ENCODE results near the gene CX3CR1. TPM values are rescaled to one million over a fixed set of nuclear protein-coding genes. Genes with fewer than 3 reads are reported as not detected.

CX3CR1 gene
- total and polyA plus RNA-seq, 2 donors: 0.24 to 5.6 TPM

DNA sequence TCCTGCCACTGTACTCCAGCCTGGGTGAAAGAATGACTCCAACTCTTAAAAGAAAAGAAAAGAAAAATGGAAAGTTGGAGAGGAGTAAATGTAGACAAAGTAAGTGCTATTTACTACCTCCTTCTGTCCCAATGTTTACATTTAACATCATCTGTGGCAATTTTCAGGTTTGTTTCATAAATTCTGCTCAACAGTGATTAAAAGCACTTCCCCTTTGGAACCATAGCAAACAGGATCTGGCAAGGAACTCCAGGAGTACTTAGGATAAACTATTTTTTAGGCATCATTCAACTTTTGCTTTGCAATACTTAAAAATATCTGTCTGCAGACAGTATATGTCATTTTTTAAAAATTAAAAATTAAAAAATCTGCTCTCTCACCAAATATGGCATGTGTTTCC lies 5.5 kb upstream of the CX3CR1 start:
- H3K36me3 ChIP-seq (ENCODE audit: insufficient read depth): no peaks in the 10 kb centered on the region
- H3K27ac ChIP-seq (ENCODE audit: low read depth): no peak overlapping the region
- H3K4me1 ChIP-seq (ENCODE audit: insufficient read depth): no peaks in the 10 kb centered on the region
- no peak overlapping the region for H3K4me3 ChIP-seq (ENCODE audit: low read depth, low read length)
- no peak for DNase-seq (ENCODE audit: extremely low spot score)

DNA sequence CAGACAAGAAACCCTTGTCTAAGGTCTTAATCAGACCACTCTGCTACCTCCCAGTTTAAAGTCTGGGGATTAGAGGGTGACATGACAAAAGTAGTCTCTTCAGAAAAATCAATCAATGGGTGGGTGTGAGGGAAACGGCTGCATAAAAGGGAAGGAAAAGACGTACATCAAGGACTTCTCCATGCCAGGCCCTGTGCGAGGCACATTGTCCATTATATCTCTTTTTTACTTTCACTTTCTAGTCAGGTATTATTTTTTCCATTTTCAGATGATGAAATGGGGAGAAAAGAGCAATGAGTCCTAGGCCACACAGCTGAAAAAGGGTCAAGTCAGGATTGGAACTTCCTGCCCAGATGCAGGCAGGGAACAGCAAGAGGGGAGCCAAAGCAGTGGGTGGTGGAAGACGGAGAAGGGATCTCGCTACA lies 4.6 kb upstream of the CX3CR1 start:
- Histone ChIP-seq H3K27ac (ENCODE audit: low read depth) (no peak overlapping the region), H3K36me3 (ENCODE audit: insufficient read depth) (no peaks in the 10 kb centered on the region), H3K4me1 (ENCODE audit: insufficient read depth) (no peaks in the 10 kb centered on the region), H3K4me3 (ENCODE audit: low read depth, low read length) (no peak overlapping the region)
- 64% methylated on average over 5 of the region's 5 CpGs for WGBS
- no peak for DNase-seq (ENCODE audit: extremely low spot score)

DNA sequence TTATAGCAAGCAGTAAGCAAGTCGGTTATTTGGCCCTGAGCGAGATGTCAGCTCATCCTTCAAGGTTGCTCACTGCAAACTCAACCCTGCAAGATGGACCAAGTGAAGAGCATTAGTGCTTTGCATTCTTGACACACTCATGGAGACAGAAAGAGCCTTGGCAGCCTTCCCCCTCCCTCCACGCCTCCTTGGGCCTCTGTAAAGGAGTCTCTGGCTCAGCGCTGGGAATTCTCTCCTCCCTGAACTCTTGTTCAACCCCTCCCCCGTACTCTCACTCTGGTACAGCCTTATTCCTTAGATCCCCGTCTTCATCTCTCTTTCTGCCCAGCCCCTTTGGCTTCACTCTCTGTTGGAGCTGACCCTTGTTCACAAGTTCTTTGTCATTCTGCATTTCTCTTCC lies 2.2 kb upstream of the CX3CR1 start:
- WGBS: 59% methylated on average over 6 of the region's 6 CpGs
- Histone ChIP-seq H3K4me1 (ENCODE audit: insufficient read depth) (no peaks in the 10 kb centered on the region), H3K36me3 (ENCODE audit: insufficient read depth) (no peaks in the 10 kb centered on the region), H3K27ac (ENCODE audit: low read depth) (no peak overlapping the region), H3K4me3 (ENCODE audit: low read depth, low read length) (no peak overlapping the region)
- no peak for DNase-seq (ENCODE audit: extremely low spot score)

DNA sequence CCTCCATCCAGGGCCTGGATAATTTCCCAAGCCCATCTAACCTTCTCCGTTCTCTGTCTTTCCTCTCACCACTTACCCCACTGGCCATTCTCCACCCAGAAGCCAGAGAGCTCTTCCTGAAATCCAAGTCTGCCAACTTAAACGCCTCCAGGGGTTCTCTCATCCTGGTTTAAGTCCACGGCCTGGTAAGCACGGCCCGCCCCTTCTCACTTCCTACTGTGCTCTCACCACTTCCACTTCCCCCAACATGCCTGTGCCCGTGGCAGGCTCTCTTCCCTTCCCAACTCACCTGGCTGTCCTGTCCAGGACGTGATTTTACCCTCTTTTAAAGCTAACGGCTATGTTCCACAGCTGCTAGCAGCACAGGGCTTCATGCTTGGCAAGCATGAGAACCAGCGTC lies 1.7 kb upstream of the CX3CR1 start:
- H3K4me3 ChIP-seq (ENCODE audit: low read depth, low read length): no peak overlapping the region
- H3K4me1 ChIP-seq (ENCODE audit: insufficient read depth): no peaks in the 10 kb centered on the region
- WGBS: 79% methylated on average over 9 of the region's 9 CpGs
- no peak for DNase-seq (ENCODE audit: extremely low spot score)
- H3K36me3 ChIP-seq (ENCODE audit: insufficient read depth): no peaks in the 10 kb centered on the region
- H3K27ac ChIP-seq (ENCODE audit: low read depth): no peak overlapping the region

DNA sequence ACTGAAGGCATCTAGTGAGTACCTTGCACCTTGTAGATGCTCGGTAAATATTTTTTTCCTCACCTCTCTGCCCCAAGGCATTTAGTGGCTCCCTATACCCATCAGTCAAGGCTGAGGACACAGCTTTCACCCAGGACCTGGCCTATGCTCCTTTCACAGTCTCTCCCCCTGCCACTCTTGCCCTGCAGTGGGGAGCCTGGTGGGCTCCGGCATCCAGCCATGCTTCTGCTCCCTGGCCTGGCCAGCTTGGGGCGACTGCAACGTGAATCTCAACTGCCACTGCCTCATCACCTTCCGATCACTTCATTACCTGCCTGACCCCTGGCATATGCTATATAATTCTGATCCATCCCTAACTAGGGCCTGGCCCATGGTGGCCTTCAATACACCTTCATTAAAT lies 735 bp upstream of the CX3CR1 start:
- H3K36me3 ChIP-seq (ENCODE audit: insufficient read depth): no peaks in the 10 kb centered on the region
- WGBS: 96% methylated on average over 5 of the region's 5 CpGs

DNA sequence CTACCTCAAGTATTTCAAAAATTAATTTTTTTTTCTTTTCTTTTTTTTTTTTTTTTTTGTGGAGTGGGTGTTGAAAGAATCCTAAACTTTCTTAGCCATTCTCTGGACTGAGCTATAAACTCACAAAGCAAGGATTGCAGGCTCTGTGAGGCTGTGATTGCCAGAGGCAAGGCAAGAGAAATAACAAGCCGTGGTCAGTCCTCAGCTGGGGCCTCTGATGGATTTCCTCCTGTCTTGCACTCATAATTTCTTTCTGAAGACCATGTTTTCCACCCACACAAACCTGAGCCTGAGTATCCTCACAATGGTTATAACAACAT lies 1.3 kb downstream of the CX3CR1 start:
- Histone ChIP-seq H3K27ac (ENCODE audit: low read depth) (no peak overlapping the region), H3K36me3 (ENCODE audit: insufficient read depth) (no peaks in the 10 kb centered on the region), H3K4me3 (ENCODE audit: low read depth, low read length) (no peak overlapping the region), H3K4me1 (ENCODE audit: insufficient read depth) (no peaks in the 10 kb centered on the region)
- 50% methylated on average over 1 of the region's 1 CpG for WGBS
- DNase-seq (ENCODE audit: extremely low spot score): no peak

More for the DNA sequence above, 735 bp upstream of the CX3CR1 start:
- no peak overlapping the region for H3K27ac ChIP-seq (ENCODE audit: low read depth)
- no peak for DNase-seq (ENCODE audit: extremely low spot score)
- H3K4me1 ChIP-seq (ENCODE audit: insufficient read depth): no peaks in the 10 kb centered on the region
- no peak overlapping the region for H3K4me3 ChIP-seq (ENCODE audit: low read depth, low read length)

DNA sequence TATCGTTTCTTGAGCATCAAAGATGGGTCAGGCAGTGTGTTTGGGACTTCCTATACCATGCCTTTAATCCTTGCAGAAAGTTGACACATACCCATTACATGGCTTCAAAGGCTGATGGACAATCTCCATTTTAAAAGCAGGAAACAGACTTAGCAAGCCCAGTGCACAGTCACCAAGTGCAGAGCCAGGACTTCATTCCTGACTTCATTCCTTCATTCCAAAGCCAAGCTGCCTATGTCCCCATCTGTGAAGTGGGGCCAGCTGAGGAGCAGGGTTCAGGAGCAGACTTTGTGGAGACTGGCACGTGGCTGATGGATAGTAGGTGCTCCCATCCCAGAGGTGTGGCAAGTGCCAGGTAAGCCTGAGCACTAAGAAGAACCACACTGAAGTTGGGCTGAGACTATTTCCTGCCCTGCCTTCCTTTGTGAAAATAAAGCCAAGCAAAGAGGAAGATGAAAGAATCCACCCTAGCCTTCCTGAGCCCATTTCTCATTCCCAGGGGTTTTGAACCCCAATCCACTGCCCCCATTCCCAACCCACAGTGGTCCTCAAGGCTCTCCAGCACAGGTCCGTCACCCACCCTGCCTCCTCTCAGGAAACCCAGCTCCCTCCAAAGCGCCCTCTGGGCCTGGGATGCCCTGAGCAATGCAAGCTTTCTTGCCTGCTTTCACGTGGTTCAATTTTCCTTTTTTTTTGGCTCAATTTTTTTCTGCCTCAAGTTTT lies 1.8 kb downstream of the CX3CR1 start:
- H3K27ac ChIP-seq (ENCODE audit: low read depth): no peak overlapping the region
- no peak overlapping the region for H3K4me3 ChIP-seq (ENCODE audit: low read depth, low read length)
- H3K36me3 ChIP-seq (ENCODE audit: insufficient read depth): no peaks in the 10 kb centered on the region
- WGBS: 65% methylated on average over 5 of the region's 5 CpGs
- no peak for DNase-seq (ENCODE audit: extremely low spot score)
- no peaks in the 10 kb centered on the region for H3K4me1 ChIP-seq (ENCODE audit: insufficient read depth)

- no peak overlapping the region for H3K27ac ChIP-seq (ENCODE audit: low read depth)
- no peaks in the 10 kb centered on the region for H3K36me3 ChIP-seq (ENCODE audit: insufficient read depth)
- H3K4me3 ChIP-seq (ENCODE audit: low read depth, low read length): no peak overlapping the region
- no peak for DNase-seq (ENCODE audit: extremely low spot score)
- no peaks in the 10 kb centered on the region for H3K4me1 ChIP-seq (ENCODE audit: insufficient read depth)
Measured at GRCh38 chr3:39276746-39277145, 3.1 kb downstream of the CX3CR1 start.

- Histone ChIP-seq H3K4me1 (ENCODE audit: insufficient read depth) (no peaks in the 10 kb centered on the region), H3K27ac (ENCODE audit: low read depth) (no peak overlapping the region), H3K36me3 (ENCODE audit: insufficient read depth) (no peaks in the 10 kb centered on the region), H3K4me3 (ENCODE audit: low read depth, low read length) (no peak overlapping the region)
- WGBS: 84% methylated on average over 3 of the region's 3 CpGs
- no peak for DNase-seq (ENCODE audit: extremely low spot score)
Measured at GRCh38 chr3:39275963-39276593, 3.8 kb downstream of the CX3CR1 start.

GRCh38 chr3:39275052-39275451 lies 4.8 kb downstream of the CX3CR1 start:
- Histone ChIP-seq H3K27ac (ENCODE audit: low read depth) (no peak overlapping the region), H3K4me3 (ENCODE audit: low read depth, low read length) (no peak overlapping the region), H3K4me1 (ENCODE audit: insufficient read depth) (no peaks in the 10 kb centered on the region), H3K36me3 (ENCODE audit: insufficient read depth) (no peaks in the 10 kb centered on the region)
- DNase-seq (ENCODE audit: extremely low spot score): no peak
- 56% methylated on average over 3 of the region's 3 CpGs for WGBS

GRCh38 chr3:39273119-39273518 lies 6.7 kb downstream of the CX3CR1 start:
- Histone ChIP-seq H3K36me3 (ENCODE audit: insufficient read depth) (no peaks in the 10 kb centered on the region), H3K4me3 (ENCODE audit: low read depth, low read length) (no peak overlapping the region), H3K4me1 (ENCODE audit: insufficient read depth) (no peaks in the 10 kb centered on the region), H3K27ac (ENCODE audit: low read depth) (no peak overlapping the region)
- WGBS: 65% methylated on average over 3 of the region's 3 CpGs
- DNase-seq (ENCODE audit: extremely low spot score): no peak

- 67% methylated on average over 2 of the region's 2 CpGs for WGBS
- DNase-seq (ENCODE audit: extremely low spot score): no peak
- no peak overlapping the region for H3K27ac ChIP-seq (ENCODE audit: low read depth)
- H3K4me3 ChIP-seq (ENCODE audit: low read depth, low read length): no peak overlapping the region
- H3K4me1 ChIP-seq (ENCODE audit: insufficient read depth): no peaks in the 10 kb centered on the region
- no peaks in the 10 kb centered on the region for H3K36me3 ChIP-seq (ENCODE audit: insufficient read depth)
Measured at GRCh38 chr3:39272191-39272590, 7.6 kb downstream of the CX3CR1 start.

- Histone ChIP-seq H3K36me3 (ENCODE audit: insufficient read depth) (no peaks in the 10 kb centered on the region), H3K4me3 (ENCODE audit: low read depth, low read length) (no peak overlapping the region), H3K27ac (ENCODE audit: low read depth) (no peak overlapping the region), H3K4me1 (ENCODE audit: insufficient read depth) (no peaks in the 10 kb centered on the region)
- no peak for DNase-seq (ENCODE audit: extremely low spot score)
- WGBS: 97% methylated on average over 6 of the region's 6 CpGs
Measured at GRCh38 chr3:39271363-39271914, 8.4 kb downstream of the CX3CR1 start.

DNA sequence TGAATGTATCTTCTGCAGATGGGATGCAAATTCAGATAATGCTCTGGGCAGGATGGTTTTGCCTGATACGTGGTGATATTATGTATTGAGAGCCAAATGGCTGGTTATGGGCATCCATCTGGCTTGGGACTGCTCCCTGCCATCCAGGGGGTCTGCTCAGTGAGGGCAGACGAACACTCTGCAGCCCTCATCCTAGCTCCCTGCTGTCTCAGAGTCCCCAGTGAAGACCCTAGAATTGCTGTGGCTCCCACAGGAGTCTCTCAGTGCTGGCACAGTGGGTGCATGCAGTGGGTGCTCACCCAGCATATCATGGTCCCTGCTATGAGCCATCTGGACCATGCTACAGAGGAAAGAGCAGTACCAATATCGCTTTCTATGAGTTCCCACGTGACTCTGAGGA lies 10.3 kb downstream of the CX3CR1 start:
- H3K4me1 ChIP-seq (ENCODE audit: insufficient read depth): no peaks in the 10 kb centered on the region
- DNase-seq (ENCODE audit: extremely low spot score): no peak
- no peak overlapping the region for H3K4me3 ChIP-seq (ENCODE audit: low read depth, low read length)
- H3K27ac ChIP-seq (ENCODE audit: low read depth): no peak overlapping the region
- H3K36me3 ChIP-seq (ENCODE audit: insufficient read depth): no peaks in the 10 kb centered on the region
- WGBS: 87% methylated on average over 4 of the region's 4 CpGs
